GM12892 (cell line): ENCODE data around the gene ZCWPW1.
"Not testable (repeated sequence)": the region's sequence is repeated elsewhere in the genome, so short reads cannot be mapped to it uniquely, and the experiment has no call there.

Source experiments
- DNase-seq: peaks from one replicate; pipeline ENCODE4 v3.0.0; 2011; ENCODE audit not compliant: insufficient read length
- FAIRE-seq: peaks from 2 replicates; lab custom pipeline; 2011; peaks lifted over from hg19 to GRCh38; lab: Jason Lieb, UNC
- POLR2A ChIP-seq: IDR thresholded peaks from 2 replicates; pipeline ENCODE4 v1.6.1; 2011; ENCODE audit warnings: low read depth, low read length, control low read depth
- POLR2AphosphoS5 ChIP-seq: IDR thresholded peaks from 2 replicates; pipeline ENCODE4 v1.6.1; 2011; ENCODE audit warnings: low read depth, low read length, control low read depth
- TAF1 ChIP-seq: IDR thresholded peaks from 2 replicates; pipeline ENCODE4 v1.6.1; 2011; ENCODE audit warnings: low read depth, mild to moderate bottlenecking, control low read depth, low read length, borderline replicate concordance

The ZCWPW1 gene

GRCh38 chr7:100373261-100373831 is 55.2 kb downstream of the ZCWPW1 start, which contains the start of gene PILRA:
Gene PILRA, plus strand, starts transcription at chr7:100373487. Its CDS starts 170 bp downstream, at chr7:100373657.
- DNase-seq, result no peak
- TF ChIP-seq POLR2A (no peak), POLR2AphosphoS5 (no peak), TAF1 (no peak)
- no peak for FAIRE-seq

- no peak for TF ChIP-seq POLR2AphosphoS5
- no peak for TF ChIP-seq POLR2A
- no peak for TF ChIP-seq TAF1
- no peak for DNase-seq
- no peak for FAIRE-seq
Measured at GRCh38 chr7:100372694-100373093, 55.8 kb downstream of the ZCWPW1 start.

- no peak for FAIRE-seq
- TF ChIP-seq POLR2A (no peak), POLR2AphosphoS5 (no peak), TAF1 (no peak)
- no peak for DNase-seq
Measured at GRCh38 chr7:100372256-100372655, 56.2 kb downstream of the ZCWPW1 start.

GRCh38 chr7:100371561-100372171 is 56.8 kb downstream of the ZCWPW1 start:
- FAIRE-seq (no peak), DNase-seq (no peak)
- TF ChIP-seq POLR2A (no peak), TAF1 (no peak), POLR2AphosphoS5 (no peak)

GRCh38 chr7:100370746-100371145 is 57.8 kb downstream of the ZCWPW1 start:
- FAIRE-seq (no peak), DNase-seq (no peak)
- TF ChIP-seq TAF1, result no peak
- no peak for TF ChIP-seq POLR2A
- no peak; the same call in 1 of the 2 replicates for TF ChIP-seq POLR2AphosphoS5

- DNase-seq (no peak), FAIRE-seq (no peak)
- TF ChIP-seq POLR2A, result no peak
- TF ChIP-seq POLR2AphosphoS5, result no peak; the same call in 1 of the 2 replicates
- no peak for TF ChIP-seq TAF1
Measured at GRCh38 chr7:100370303-100370702, 58.2 kb downstream of the ZCWPW1 start.

- DNase-seq (peak; percentile 45), FAIRE-seq (peak; percentile 93)
- TF ChIP-seq POLR2AphosphoS5 (peak; percentile 52; the same call in 1 of the 2 replicates), TAF1 (no peak), POLR2A (peak; percentile 59)
Measured at GRCh38 chr7:100369105-100369504, 59.4 kb downstream of the ZCWPW1 start.

GRCh38 chr7:100367676-100368613 is 60.6 kb downstream of the ZCWPW1 start:
- TF ChIP-seq POLR2A, result no peak
- no peak for TF ChIP-seq POLR2AphosphoS5
- TF ChIP-seq TAF1, result no peak
- peak; percentile 27 for FAIRE-seq
- no peak for DNase-seq

GRCh38 chr7:100367251-100367620 is 61.3 kb downstream of the ZCWPW1 start:
- TF ChIP-seq POLR2A, result no peak
- no peak for TF ChIP-seq TAF1
- no peak for TF ChIP-seq POLR2AphosphoS5
- no peak for FAIRE-seq

GRCh38 chr7:100366411-100367250 is 61.9 kb downstream of the ZCWPW1 start:
- FAIRE-seq (peak; percentile 73), DNase-seq (peak; percentile 37)
- peak; percentile 67 for TF ChIP-seq POLR2A
- TF ChIP-seq POLR2AphosphoS5, result peak; percentile 64
- no peak for TF ChIP-seq TAF1

More at GRCh38 chr7:100367251-100367620, 61.3 kb downstream of the ZCWPW1 start:
- DNase-seq, result no peak

GRCh38 chr7:100365998-100366367 is 62.5 kb downstream of the ZCWPW1 start:
- not testable (repeated sequence) for FAIRE-seq

More at GRCh38 chr7:100365998-100366367, 62.5 kb downstream of the ZCWPW1 start:
- not testable (repeated sequence) for DNase-seq
